Psoas muscle (tissue), 8 donors: Measurements from ENCODE around the gene MLLT1. TPM values are rescaled to one million over a fixed set of nuclear protein-coding genes. Genes with fewer than 3 reads are reported as not detected.
A peak's percentile ranks its signal among the peaks of the same experiment; 100 is the strongest.

Source experiments
- ATAC-seq, 4 donors: fragments of 200-7000 bp; cut with Tn5 transposase; one replicate each; pipeline ENCODE4 v1.9.1; 2020; ENCODE audit warnings: moderate library complexity in 3 of 4, mild to moderate bottlenecking in 2 of 4
- DNase-seq, 2 donors: peaks; one replicate each; pipeline ENCODE4 v3.0.0-alpha.2; 2020
- H3K27ac ChIP-seq: fragments of 200-600 bp; one replicate; pipeline ENCODE4 v1.8.0; 2022
- H3K27me3 ChIP-seq, 3 donors: fragments of 200-600 bp in 1 of 3; one replicate each; pipeline versions ENCODE4 v1.6.1 to v1.8.0; 2013 to 2022; ENCODE audit warnings: low read length in 2 of 3, mild to moderate bottlenecking in 2 of 3, moderate library complexity in 1 of 3; ENCODE audit not compliant: insufficient read depth in 3 of 3
- H3K36me3 ChIP-seq, 2 donors: fragments of 200-600 bp in 1 of 2; one replicate each; pipeline versions ENCODE4 v1.6.1 to v1.8.0; 2013 to 2022; ENCODE audit warnings: low read depth in 1 of 2, mild to moderate bottlenecking in 1 of 2, moderate library complexity in 1 of 2; ENCODE audit not compliant: insufficient read depth in 1 of 2
- H3K4me1 ChIP-seq: fragments of 200-600 bp; one replicate; pipeline ENCODE4 v1.8.0; 2022
- H3K4me3 ChIP-seq: fragments of 200-600 bp; one replicate; pipeline ENCODE4 v1.8.0; 2022; ENCODE audit warnings: mild to moderate bottlenecking
- H3K9me3 ChIP-seq: fragments of 200-600 bp; one replicate; pipeline ENCODE4 v1.8.0; 2022
- CTCF ChIP-seq: fragments of 200-600 bp; IDR thresholded peaks from one replicate; pipeline ENCODE4 v1.8.0; 2022; ENCODE audit warnings: antibody characterized with exemption
- WGBS, 3 donors: extraction: QIAGEN DNeasy Blood & Tissue Kit; methylation state at CpG; one replicate each; pipeline versions ENCODE4 v1.1.6 to v1.1.7; 2013; 5-methylcytosine and 5-hydroxymethylcytosine counted together
- intact Hi-C, 2 donors: fragments of 100-400 bp; cut with DNase I; formaldehyde crosslinking; loops; one replicate each; pipeline versions ENCODE4 v1.11.0 to v1.14.2; 2022
- polyA plus RNA-seq, 3 donors: library from polyadenylated mRNA; stranded (reverse); fragments of 200-250 nt; gene quantifications; one replicate each; pipeline ENCODE4 v1.2.3, GENCODE V29; 2013
- total RNA-seq, 4 donors: library from RNA; stranded (reverse); fragmentation: NEBNext Ultra II Directional in 2 of 4; extraction: Animal tissue kit (Norgen Biotek cat#: 25700) in 2 of 4; gene quantifications; one replicate each; pipeline versions ENCODE4 v1.2.1 to v1.2.4, GENCODE V29; 2021 to 2023
- donor health status: healthy with polysubstance abuse.
- donor health status: DM: no; HTN: no; CAD: no; lungs with moderate emphysema.
- donor health status: Bipolar disorder and iron deficiency.
- donor health status: healthy.
- donor health status: DM: yes; HTN: yes; CAD: no.
- donor health status: DM: no; HTN: no; CAD: no.
- donor health status: DM: no; HTN: no; CAD: no.
- donor health status: DM: yes; HTN: yes; CAD: no.

MLLT1 gene
- total and polyA plus RNA-seq, 7 donors, result 24.2 to 51.7 (median 35.8) TPM

- H3K4me3 ChIP-seq, result peak overlapping the region; percentile 56
- H3K27ac ChIP-seq, result peak overlapping the region; percentile 94
- ATAC-seq (peak in 1 of 4 donors; percentile 13), DNase-seq (no peak)
- peaks cover 0 to 39% of the 10 kb centered on the region in 2 donors for H3K36me3 ChIP-seq
- intact Hi-C loops, result loop anchor here (10.0 kb wide), 2 partner anchors 46 to 296 kb away; partner anchors contain the start of gene RANBP3 (in 1 of the 2)
- peaks cover 61% of the 10 kb centered on the region for H3K4me1 ChIP-seq
- no peaks in the 10 kb centered on the region for H3K27me3 ChIP-seq
- TF ChIP-seq CTCF, result no peak
- H3K9me3 ChIP-seq, result no peaks in the 10 kb centered on the region
- WGBS, 3 donors, result 37 to 49% (median 37%) methylated on average over 9 of the region's 9 CpGs
Measured at GRCh38 chr19:6271251-6271650, 8.5 kb downstream of the MLLT1 start.

- ATAC-seq (no peak), DNase-seq (no peak)
- no peaks in the 10 kb centered on the region for H3K9me3 ChIP-seq
- intact Hi-C loops, result loop anchor here (10.0 kb wide), 2 partner anchors 46 to 296 kb away; partner anchors contain the start of gene RANBP3 (in 1 of the 2)
- 82 to 92% (median 87%) methylated on average over 17 of the region's 17 CpGs for WGBS, 3 donors
- no peaks in the 10 kb centered on the region for H3K27me3 ChIP-seq
- peak overlapping the region; percentile 94 for H3K27ac ChIP-seq
- peak overlapping the region; percentile 56 for H3K4me3 ChIP-seq
- no peak for TF ChIP-seq CTCF
- peaks cover 57% of the 10 kb centered on the region for H3K4me1 ChIP-seq
- peaks cover 0 to 42% of the 10 kb centered on the region in 2 donors for H3K36me3 ChIP-seq
Measured at GRCh38 chr19:6270822-6271221, 9.0 kb downstream of the MLLT1 start.

GRCh38 chr19:6270076-6270745 is 9.6 kb downstream of the MLLT1 start:
- ATAC-seq (no peak), DNase-seq (no peak)
- peaks cover 0 to 48% of the 10 kb centered on the region in 2 donors for H3K36me3 ChIP-seq
- no peak overlapping the region for H3K4me3 ChIP-seq
- H3K4me1 ChIP-seq, result peaks cover 51% of the 10 kb centered on the region
- H3K27ac ChIP-seq, result peak overlapping the region; percentile 94
- no peaks in the 10 kb centered on the region for H3K9me3 ChIP-seq
- WGBS, 3 donors, result 83 to 85% (median 85%) methylated on average over 31 of the region's 31 CpGs
- no peak for TF ChIP-seq CTCF
- intact Hi-C loops, result loop anchor here (10.0 kb wide), 2 partner anchors 45 to 295 kb away; partner anchors contain the start of gene RANBP3 (in 1 of the 2)
- no peaks in the 10 kb centered on the region for H3K27me3 ChIP-seq

- Histone ChIP-seq H3K36me3 (peaks cover 0 to 50% of the 10 kb centered on the region in 2 donors), H3K27me3 (no peaks in the 10 kb centered on the region), H3K9me3 (no peaks in the 10 kb centered on the region), H3K27ac (no peak overlapping the region), H3K4me3 (no peak overlapping the region), H3K4me1 (peaks cover 50% of the 10 kb centered on the region)
- ATAC-seq, result no peak
- intact Hi-C loops, result no loop called here
- DNase-seq, result no peak
- 91 to 92% (median 92%) methylated on average over 33 of the region's 33 CpGs for WGBS, 3 donors
- no peak for TF ChIP-seq CTCF
Measured at GRCh38 chr19:6269101-6269886, 10.5 kb downstream of the MLLT1 start.
